Stimulated activated CD4-positive, alpha-beta T cell treated with anti-CD3 and anti-CD28 coated beads, Interleukin-12 subunit alpha, Interleukin-12 subunit beta, amount 100 ng/mL, for 24 hours (primary cell): Measurements from ENCODE around the gene ATP2B2.
A peak's percentile ranks its signal among the peaks of the same experiment; 100 is the strongest.
"Not testable (repeated sequence)": the region's sequence is repeated elsewhere in the genome, so short reads cannot be mapped to it uniquely, and the experiment has no call there.

ENCODE experiments used
- DNase-seq, 2 experiments: peaks; one replicate each; pipeline ENCODE4 v3.0.0-alpha.2; 2020; ENCODE audit warnings: low read depth in 2 of 2

The ATP2B2 gene

DNA sequence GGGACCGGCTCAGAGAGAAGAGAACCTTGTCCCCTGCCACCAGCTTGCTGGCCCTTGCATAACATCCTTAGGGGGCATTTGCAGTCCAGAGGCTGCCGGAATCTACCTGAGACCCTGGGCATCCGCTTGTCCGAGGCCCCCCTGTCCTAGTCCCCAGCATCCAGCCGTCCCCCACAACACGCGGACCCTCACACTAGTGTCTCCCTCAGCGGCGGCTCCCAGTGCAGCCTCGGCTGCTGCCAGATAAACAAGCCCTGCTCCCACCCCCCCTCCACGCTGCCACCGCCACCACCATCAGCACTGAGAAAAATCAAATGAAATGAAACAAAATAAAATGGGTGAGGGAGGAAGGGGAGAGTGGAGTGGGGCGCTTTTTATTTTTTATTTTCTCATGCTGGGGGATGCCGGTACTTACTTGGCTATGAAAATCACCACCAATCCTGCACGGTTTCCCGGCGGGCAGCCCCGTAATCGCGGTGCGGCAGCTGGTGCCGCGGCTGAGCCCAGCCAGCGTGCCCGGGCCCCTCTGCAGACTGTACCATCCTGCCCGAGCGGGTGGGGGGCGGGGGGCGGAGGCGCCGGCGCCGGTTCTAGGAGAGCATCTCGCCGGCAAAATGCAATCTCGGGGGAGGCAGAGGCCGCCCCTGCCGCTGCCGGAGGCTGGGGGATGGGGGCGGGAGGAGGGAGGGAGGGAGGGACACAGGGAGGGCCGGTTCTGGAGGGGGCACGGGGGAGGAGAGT lies at the start of gene ATP2B2:
ATP2B2 (minus strand) TSS at position 537 of the 741 bp plus-strand sequence. CDS start 56,043 bp downstream, outside the sequence.
- no peak for DNase-seq

DNA sequence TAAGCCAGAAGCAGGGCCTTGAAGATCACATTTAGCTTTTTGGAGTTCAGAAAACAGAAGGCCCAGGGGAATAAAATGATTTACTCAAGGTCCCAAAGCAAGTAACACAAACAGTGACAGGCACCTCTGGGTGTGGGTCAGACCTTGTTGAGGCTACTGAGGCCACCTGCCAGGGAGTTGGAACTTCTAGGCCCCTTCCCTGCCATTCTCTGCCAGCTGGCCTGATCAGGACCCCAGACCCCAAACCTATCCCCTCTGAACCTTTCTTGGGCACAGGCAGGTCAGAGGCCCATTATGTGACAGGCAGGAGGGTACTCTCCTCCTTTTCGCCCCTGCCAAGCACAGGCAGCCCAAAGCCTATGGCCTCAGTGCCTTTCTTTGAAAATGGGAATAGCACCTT lies 49.4 kb upstream of the ATP2B2 start:
- no peak for DNase-seq

DNA sequence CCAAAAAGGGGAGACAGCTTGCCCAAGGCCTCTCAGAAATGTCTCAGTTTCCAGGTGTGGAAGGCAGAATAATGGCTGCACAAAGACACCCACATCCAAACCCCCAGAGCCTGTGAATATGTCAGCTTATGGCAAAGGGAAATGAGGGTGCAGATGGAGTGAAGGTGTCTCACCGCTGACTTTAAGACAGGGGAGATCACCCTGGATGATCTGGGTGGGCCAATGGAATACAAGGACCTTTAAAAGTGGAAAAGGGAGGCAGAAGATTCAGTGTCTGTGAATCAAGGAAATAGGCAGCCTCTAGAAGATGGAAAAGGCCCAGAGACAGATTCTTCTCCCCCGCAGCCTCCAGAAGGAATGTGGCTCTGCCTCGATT lies 48.8 kb upstream of the ATP2B2 start:
- DNase-seq: no peak

DNA sequence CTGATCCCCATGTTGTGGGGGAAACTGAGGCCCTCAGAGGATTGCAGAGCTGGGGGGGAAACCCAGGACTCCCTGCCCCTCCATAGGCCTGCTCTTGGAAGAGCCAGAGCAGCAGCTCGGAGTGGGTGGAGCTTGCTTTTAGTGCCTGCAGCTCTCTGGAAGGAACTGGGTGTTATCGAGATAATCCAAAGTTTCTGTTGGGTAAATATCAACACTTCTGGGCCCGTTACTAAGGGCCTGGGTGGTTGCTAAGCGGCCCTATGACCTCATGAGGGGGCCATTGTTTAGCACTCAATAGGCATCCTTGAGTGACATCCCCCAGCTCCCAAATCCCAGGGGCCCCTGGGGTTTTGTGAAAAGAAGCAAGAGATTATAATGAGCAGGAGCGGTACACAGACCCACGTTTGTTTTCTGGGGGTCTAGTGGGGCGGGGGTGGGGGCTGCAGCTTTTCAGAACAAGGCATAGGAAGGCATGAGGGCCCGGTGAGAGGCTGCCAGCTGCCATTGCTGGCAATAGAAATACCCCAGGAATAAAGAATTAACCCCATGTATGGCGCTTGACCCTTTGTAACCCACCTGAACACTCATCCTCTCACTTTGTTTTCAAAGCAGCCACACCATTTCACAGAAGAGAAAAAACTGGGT lies 48.3 kb upstream of the ATP2B2 start:
- no peak for DNase-seq

DNA sequence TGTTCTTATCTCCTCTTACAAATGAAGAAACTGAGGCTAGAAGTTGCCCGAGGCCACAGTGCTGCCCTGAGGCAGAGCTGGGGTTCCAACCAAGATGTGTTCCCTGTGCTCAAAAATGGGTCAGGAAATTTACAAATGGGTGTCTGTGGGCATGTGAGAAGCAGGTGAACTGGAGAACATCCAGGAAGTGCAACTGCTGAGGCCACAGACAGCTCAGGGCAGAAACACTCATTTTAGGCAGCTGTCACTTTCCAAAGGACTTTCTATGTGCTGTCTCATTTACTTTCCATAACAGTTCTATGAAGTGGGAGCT lies 47.2 kb upstream of the ATP2B2 start:
- DNase-seq: no peak

DNA sequence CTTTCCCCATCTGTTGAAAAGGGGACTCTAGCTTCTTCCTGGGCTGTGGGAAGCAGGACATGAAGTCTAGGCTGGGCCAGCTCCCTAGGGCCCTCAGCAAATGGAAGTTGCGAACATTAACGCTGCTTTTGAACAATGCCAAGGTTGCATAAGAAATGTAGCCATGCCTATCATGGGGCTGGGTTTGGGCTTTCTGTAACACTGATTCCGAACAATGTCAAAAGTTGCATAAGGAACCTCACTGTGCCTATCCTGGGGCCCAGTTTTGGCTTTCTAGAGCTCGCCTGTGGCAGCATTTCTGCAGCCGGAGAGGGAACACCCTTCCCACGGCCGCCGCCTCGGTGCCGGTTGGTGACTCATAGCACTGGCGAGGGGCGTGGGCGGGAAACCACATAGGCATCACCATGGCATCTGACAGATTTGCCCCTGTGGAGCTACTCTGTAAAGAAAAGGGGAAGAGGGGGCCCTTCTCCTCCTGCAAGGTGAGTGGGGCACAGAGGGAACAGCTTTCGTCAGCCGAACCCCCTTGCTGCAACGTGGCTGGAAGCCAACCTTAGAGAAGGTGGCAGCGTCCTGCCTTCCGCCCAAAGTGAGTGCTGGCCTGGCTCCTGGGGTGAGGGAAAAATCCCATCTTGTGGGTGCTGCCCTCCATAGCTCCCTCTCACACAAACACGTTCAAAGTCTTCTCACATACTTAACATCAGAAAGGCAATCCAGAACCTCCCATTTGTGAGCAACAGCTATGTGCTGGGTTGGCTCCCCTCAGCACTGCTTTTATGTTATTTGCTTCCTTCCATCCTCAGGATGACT lies 46.6 kb upstream of the ATP2B2 start:
- DNase-seq: peak; percentile 72 to 84

DNA sequence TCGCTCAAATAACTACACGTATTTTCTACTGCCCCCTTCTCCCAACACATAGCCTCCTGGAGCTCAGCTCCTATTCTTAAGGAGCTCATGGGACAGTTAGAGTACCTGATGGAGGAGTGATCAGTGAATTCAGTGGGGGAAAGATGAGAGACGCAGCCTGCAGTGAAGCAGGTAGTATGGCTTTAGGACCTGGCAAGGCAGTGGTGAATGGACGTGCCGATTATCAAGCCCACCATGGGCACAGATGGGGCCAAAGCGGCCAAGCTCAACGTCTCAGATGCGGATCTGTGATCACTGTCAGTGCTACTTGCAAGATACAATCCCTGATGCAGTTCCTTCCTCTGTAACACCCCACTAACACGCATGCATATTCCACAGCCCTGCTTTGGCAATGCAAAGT lies 45.8 kb upstream of the ATP2B2 start:
- no peak for DNase-seq

DNA sequence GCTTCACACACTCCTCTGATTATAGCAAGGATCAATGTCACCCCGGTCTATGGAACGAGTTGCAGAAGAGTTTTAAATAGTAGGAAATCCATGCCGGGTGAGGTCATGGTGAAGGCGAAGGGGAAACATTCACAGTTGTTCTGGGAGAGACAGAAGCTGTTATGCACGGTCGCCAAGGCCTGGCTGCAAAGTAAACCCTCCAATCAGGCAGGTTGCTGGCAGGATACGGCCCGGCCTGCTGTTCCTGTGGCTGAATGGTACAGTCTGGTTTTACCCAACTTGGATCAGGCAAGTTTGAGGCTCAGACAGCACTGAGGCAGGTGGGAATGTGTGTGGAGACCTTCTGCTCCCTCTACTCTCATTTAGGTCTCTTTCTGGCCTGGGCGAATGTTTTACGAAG lies 45.3 kb upstream of the ATP2B2 start:
- no peak for DNase-seq

DNA sequence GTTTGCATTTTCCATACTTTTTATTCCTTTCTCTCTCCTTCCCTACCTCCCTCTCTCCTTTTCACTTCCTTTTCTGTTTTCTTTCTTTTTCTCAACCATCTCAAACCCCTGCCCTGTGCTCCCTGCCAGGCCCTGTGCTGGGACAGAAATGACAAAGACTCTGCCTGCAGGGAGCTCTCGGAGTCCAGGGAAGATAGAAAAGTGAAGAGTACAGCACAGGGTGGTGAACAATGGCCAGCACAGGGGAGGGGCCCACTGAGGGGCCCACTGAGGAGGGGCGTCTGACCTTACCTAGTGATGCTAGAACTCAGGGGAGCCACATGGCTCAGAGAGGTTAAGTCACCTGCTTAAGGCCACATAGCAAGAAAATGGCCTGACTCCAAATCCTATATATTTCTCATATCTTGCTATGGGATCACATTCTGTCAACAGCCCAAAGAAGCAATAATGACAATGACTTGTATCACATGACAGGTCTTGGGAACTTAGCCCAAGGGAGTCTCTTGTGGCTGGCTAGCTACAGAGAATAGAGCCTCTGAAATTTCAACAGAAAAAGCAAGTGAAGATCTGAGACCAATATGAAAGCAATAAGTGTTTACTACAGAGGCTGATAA lies 44.3 kb upstream of the ATP2B2 start:
- DNase-seq: no peak

DNA sequence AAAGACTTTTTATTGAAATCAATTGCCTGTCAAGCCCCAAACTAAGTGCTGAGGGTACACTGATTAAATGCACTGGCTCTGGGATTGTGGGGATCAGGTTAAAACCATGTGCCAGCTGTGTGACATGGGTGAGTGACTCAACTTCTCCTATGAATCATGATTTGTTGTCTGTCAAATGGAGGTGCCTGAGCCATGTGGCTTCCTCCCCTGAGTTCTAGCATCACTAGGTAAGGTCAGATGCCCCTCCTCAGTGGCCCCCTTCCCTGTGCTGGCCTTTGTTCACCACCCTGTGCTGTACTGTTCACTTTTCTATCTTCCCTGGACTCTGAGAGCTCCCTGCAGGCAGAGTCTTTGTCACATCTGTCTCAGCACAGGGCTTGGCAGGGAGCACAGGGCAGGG lies 43.6 kb upstream of the ATP2B2 start:
- no peak for DNase-seq

DNA sequence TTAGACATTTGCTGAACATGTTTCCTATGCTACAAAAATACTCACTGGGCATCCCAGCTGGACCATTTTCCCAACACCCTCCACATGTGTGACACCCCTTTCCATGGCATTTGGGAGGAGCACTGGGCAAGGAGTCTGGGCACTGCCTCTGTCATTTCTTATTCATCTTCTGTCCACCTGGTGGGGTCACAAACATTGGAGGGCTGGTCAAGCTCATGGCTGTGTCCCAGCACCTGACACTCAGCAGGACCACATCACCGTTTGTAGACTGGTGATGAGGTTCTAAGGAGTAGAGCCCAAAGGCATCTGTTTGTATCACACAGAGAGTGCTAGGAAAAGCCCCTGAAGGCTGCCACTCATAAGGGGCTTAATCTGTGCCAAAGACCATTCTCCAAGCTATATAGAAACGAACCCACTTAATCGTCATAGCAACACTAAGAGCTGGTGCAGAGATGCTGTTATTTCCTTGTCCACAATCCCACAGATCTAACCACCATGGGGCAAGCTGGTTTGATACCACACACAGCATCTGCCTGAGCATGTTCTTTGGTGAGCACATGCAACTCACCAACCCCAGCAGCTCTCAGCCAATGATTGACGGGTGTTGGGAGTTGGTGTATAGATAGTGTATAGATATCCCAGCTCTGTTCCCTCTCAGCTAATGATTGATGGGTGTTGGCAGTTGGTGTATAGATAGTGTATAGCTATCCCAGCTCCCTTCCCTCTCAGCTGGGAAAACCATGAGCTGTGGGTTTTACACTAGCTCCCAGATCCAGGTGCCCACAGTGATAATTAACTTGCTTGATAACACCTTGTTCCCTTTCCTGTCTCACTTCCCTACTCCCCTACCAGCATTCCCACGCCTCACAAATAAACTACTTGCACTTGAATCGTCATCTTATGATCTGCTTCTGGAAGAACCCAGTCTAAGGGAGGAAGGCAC lies 42.7 kb upstream of the ATP2B2 start:
- no peak for DNase-seq

DNA sequence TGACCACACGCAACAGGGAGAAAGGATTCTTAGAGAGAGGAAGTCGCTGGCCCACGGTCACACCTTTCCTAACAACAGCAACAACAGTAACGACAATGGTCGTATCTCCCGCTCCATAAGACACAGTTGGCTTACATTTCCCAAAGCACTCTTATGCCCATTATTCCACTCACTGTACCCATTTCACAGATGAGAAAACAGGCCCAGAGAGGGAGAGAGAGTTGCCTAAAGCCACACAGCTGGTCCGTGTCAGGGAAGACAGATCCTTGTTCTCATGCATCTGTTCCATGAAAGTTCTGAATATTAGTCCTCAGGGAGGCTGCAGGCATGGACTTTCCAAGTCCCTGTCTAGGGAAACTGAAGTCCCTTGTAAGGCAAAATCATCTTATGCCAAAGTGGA lies 42.0 kb upstream of the ATP2B2 start:
- DNase-seq: no peak

DNA sequence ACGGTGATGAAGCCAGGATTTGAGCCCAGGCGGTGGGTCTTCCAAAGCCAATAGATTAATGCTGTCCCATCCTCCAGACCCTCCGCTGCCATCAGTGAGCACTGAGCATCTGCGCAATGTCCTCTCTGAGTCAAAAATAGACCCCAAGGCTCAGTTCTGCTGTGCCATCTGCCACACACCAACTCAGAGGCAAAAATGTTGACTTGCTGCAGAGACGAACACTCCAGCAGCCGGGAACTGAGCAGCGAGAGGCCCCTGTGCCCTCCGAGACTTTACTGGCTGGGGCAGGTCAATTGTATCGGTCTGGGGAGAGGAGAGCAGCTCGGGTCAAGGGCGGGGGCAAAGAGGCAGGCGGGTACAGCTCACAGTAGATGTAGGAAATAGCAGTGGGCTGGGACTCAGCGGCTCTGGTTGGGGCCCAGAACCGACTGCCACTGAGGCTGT lies 41.5 kb upstream of the ATP2B2 start:
- no peak for DNase-seq

DNA sequence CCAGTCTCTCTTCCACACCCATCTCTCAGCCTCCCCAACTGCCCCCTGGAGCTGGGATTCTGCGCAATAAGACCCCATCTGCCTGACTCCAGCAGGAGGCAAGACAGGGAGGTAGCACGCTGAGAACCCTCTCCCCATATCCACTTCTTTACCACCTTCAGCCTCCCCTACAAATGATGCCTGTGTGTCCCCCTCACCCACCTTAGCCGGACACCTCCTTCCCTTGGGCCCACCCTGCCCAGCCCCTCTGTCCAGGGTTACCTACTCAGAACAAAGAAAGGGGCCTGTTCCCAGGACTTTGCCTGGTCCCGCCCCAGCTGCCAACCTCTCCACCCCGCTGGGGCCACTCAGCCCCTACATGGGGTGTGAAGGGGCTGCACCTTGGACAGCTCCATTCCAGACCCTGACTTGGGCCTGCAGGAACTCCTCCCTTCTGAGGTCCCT lies 40.8 kb upstream of the ATP2B2 start:
- DNase-seq: no peak

DNA sequence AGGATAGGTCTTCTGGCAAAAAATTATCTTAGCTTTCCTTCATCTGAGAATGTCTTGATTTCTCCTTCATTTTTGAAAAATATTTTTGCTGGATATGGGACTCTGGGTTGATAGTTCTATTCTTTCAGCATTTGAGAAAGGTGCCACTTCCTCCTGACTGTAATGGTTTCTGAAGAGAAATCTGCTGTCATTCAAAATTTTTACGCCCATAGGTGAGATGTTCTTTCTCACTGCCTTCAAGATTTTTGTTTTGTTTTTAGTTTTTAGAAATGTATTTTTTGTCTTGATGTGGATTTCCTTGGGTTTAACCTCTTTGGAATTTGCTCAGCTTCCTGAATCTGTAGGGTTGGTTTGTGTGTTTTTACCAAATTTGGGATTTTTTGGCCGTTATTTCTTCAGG lies 37.1 kb upstream of the ATP2B2 start:
- no peak for DNase-seq

DNA sequence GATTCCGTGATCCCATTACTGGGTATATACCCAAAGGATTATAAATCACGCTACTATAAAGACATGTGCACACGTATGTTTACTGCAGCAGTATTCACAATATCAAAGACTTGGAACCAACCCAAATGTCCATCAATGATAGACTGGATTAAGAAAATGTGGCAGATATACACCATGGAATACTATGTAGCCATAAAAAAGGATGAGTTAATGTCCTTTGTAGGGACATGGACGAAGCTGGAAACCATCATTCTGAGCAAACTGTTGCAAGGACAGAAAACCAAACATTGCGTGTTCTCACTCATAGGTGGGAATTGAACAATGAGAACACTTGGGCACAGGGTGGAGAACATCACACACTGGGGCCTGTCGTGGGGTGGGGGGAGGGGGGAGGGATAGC lies 35.0 kb upstream of the ATP2B2 start:
- DNase-seq: not testable (repeated sequence)

DNA sequence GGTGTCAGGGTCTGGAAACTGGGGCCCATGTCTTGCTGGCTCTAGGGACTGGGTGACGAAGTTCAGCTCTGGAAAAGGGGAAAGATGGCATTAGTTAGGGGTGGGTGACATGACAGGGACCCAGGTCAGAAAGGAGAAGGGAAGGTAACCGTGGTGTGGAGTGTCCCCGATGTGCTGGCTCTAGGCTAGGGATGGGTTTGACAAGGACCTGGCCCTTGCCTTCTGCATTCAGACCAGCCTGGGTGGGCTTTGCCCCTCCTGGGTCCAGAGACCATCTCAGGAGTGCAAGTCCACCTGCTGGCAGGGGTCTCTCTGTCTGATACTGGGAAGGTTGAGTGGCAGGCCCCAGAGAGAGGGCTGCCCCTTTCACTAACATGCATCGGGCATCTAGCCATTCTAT lies 28.7 kb upstream of the ATP2B2 start:
- DNase-seq: no peak

DNA sequence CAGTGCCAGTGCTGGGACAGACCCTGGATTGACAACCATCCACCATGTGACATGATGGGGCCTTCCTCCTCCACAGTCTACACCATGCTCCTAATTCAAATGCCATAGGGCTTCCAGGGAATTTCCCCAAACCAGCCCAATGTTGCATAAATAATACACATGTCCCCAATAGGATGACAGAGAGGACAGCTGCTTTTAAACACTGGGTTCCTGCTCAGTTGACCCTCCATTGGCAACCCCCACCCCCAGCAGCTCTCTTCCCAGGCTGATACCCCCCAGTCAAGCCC lies 28.3 kb upstream of the ATP2B2 start:
- DNase-seq: no peak

DNA sequence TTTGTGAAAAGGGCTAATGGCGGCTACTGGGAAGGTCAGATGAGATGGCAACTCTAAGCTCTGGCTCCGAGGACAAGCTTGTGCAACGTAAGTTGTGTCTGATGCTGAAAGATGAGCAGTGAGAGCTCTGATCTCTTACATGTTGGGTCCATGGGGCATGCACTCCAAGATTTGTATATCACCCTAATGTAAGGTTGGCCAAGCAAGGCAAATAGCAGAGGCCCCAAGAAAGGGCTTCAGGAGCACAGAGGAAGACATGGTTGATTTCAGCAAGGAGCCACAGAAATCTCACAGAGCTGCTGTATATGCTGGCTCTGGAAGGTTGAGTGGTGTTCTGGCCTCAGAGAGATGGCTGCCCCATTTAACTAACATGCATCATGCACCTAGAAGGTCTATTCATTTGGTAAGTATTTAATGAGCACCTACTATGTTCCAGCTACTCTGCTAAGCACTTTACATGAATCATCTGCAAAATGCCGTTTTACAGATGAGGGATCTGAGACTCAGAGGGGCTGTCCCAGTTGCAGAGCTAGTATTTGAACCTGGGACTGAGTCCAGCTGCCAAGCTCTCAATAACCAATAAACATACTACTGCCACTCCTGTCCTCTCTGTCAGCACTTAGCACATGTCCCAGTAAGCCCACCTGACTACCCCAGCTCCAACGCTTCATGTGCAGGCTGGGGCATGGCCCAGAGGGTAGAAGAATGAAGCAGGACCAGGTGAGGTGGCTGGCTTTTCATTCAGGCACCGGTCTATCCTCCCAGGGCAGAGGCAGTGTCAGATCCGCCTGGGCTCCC lies 27.8 kb upstream of the ATP2B2 start:
- no peak for DNase-seq

DNA sequence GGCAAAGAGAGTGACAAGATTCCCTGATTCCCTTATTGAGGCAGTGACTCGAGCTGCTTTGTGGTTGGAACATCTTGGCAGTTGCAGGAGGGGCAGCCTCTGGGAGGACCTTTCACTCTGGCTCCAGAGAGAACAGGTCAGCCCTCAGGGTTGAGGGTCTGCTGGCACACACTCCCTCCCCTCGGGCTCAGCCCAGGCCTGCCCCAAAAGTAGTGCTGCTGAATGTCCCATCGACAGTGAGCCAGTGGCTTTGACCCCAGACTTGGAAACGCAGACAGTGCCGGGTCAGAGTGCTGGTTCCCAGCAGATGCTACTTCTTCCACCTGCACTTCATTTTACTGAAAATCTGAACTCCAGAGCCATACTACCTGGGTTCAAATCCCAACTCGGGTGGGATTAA lies 25.6 kb upstream of the ATP2B2 start:
- DNase-seq: no peak

DNA sequence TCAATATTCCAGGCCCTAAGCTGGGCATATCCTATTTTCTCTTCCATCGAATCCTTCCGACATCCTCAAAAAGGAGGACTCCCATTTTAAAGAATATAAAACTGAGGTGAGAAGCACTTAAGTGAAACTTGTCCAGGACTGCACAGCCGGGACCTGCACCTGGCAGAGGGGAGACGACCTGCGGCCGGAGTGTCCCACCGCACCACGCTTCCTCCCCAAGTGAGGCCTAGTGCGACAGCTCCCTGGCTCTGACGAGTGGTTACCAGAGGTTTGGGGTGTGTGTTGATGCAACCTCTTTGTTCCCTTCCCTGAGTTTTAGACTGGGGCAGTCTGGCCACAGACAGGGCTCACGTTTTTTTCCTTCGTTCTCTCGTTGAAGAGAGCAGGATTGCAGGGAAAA lies 24.9 kb upstream of the ATP2B2 start:
- no peak for DNase-seq
